ENCODE results near the gene STXBP5. TPM values are rescaled to one million over a fixed set of nuclear protein-coding genes. Genes with fewer than 3 reads are reported as not detected.

STXBP5 gene
- total and polyA plus RNA-seq, 2 of the 13 experiments (the other 11 are each of a cell fraction or from before 2014, with no cell fraction given), result 8.8 to 19.4 TPM

- TF ChIP-seq TBP (CRISPR knock-in tag; IDR thresholded peaks at IDR 0.05), result no peak
These were observed 96.9 kb downstream of the STXBP5 start (continued) for GRCh38 chr6:147301070-147301469.

GRCh38 chr6:147304016-147304415, 99.8 kb downstream of the STXBP5 start:
- Histone ChIP-seq H2AFZ (ENCODE audit: low read length) (no peak overlapping the region), H3K36me3 (replicated peaks in 1 of 2; ENCODE audit: control insufficient read depth in 1 of 2, insufficient read depth in 2 of 2, low read length in 2 of 2) (peaks cover 6 to 20% of the 10 kb centered on the region in 2 experiments), H3K79me2 (ENCODE audit: insufficient read depth, low read length) (no peaks in the 10 kb centered on the region), H3K9ac (ENCODE audit: insufficient read depth, low read depth, low read length) (no peak overlapping the region), H3K4me3 (replicated peaks in 1 of 3; ENCODE audit: insufficient read depth in 1 of 3, low read depth in 2 of 3, low read length in 3 of 3) (no peak overlapping the region), H3K4me1 (ENCODE audit: insufficient read depth, low read length) (no peaks in the 10 kb centered on the region), H3K27ac (ENCODE audit: extremely low read length, insufficient read depth, low read length) (no peak overlapping the region), H3K9me3 (ENCODE audit: low read length) (peaks cover 17% of the 10 kb centered on the region), H4K20me1 (ENCODE audit: insufficient read depth, low read length) (no peaks in the 10 kb centered on the region), H3K4me2 (ENCODE audit: low read depth, low read length) (no peak overlapping the region), H3K27me3 (ENCODE audit: control insufficient read depth in 1 of 2, insufficient read depth in 2 of 2, low read length in 2 of 2) (no peaks in the 10 kb centered on the region; a peak in 1 of 5 replicates)
- in situ Hi-C loops (cut with HindIII; ENCODE audit: extremely low pct_ligation_motif_present, low pct_unique_long_range_greater_than_20kb), result loop anchor here (25.0 kb wide), 1 partner anchor 1492 kb away; the partner anchor contains the start of gene FBXO30
- ATAC-seq (no peak), FAIRE-seq (no peak), DNase-seq (ENCODE audit: low spot score) (no peak)
- TF ChIP-seq MXD3 (CRISPR knock-in tag; IDR thresholded peaks at IDR 0.05) (no peak), HNF4G (IDR thresholded peaks at IDR 0.05; ENCODE audit: borderline replicate concordance, low read depth, low read length) (no peak), HNF4G (CRISPR knock-in tag; IDR thresholded peaks at IDR 0.05; ENCODE audit: borderline replicate concordance, low read depth) (no peak), ZNF749 (CRISPR knock-in tag; IDR thresholded peaks at IDR 0.05; ENCODE audit: borderline replicate concordance) (no peak), ZNF383 (CRISPR knock-in tag; IDR thresholded peaks at IDR 0.05; ENCODE audit: borderline replicate concordance) (no peak), ZBTB34 (CRISPR knock-in tag; IDR thresholded peaks at IDR 0.05) (no peak), ZNF691 (CRISPR knock-in tag; IDR thresholded peaks at IDR 0.05; ENCODE audit: borderline replicate concordance, low read depth) (no peak), MYC (CRISPR knock-in tag; IDR thresholded peaks at IDR 0.05; ENCODE audit: borderline replicate concordance) (no peak), BCL6 (CRISPR knock-in tag; IDR thresholded peaks at IDR 0.05) (no peak), KLF6 (CRISPR knock-in tag; IDR thresholded peaks at IDR 0.05) (no peak), RARA (CRISPR knock-in tag; IDR thresholded peaks at IDR 0.05) (no peak), SATB2 (CRISPR knock-in tag; IDR thresholded peaks at IDR 0.05) (no peak), ZNF777 (CRISPR knock-in tag; IDR thresholded peaks at IDR 0.05) (no peak), TFAP4 (IDR thresholded peaks at IDR 0.05; ENCODE audit: borderline replicate concordance, low read depth) (no peak), ATF5 (CRISPR knock-in tag; IDR thresholded peaks at IDR 0.05; ENCODE audit: low read depth) (no peak), LRRFIP1 (CRISPR knock-in tag; conservative IDR thresholded peaks at IDR 0.05) (no peak), KDM2A (CRISPR knock-in tag; IDR thresholded peaks at IDR 0.05; ENCODE audit: borderline replicate concordance, low read depth) (no peak)
- ChIA-PET CTCF (ENCODE audit: low intra/inter-chr PET ratio, low total read pairs) (no interaction called here), POLR2A (no interaction called here)
- BruUV-seq (replicated peaks), result no TSS peak
- intact Hi-C loops (cut with micrococcal nuclease; ENCODE audit: unreplicated experiment), result no loop called here
- 93% methylated on average over 4 of the region's 4 CpGs for WGBS (ENCODE audit: low lambda C conversion rate)
